CD4-positive, alpha-beta T cell (primary cell): ENCODE results near the gene PRDM16. TPM values are rescaled to one million over a fixed set of nuclear protein-coding genes. Genes with fewer than 3 reads are reported as not detected.
A peak's percentile ranks its signal among the peaks of the same experiment; 100 is the strongest.
"Not testable (repeated sequence)": the region's sequence is repeated elsewhere in the genome, so short reads cannot be mapped to it uniquely, and the experiment has no call there.

Source experiments
- ATAC-seq: fragments of 200-7000 bp; cut with Tn5 transposase; one replicate; pipeline ENCODE4 v1.10.0; 2022; ENCODE audit warnings: mild to moderate bottlenecking; ENCODE audit not compliant: poor library complexity
- CTCF ChIA-PET: fragments of 350-600 bp; sonication (Branson Sonifier 250); formaldehyde crosslinking; loops from one replicate; lab custom pipeline; 2021; ENCODE audit warnings: antibody characterized with exemption, inconsistent platforms; lab: Charles Lee
- POLR2A ChIA-PET: fragments of 350-600 bp; sonication (Branson Sonifier 250); formaldehyde crosslinking; loops from one replicate; lab custom pipeline; 2021; ENCODE audit warnings: antibody characterized with exemption, inconsistent platforms; lab: Charles Lee
- DNase-seq, 14 experiments: peaks; one replicate each; pipeline ENCODE4 v3.0.0-alpha.2; 2013 to 2020; ENCODE audit warnings: mixed read lengths in 2 of 14
- H3K27ac ChIP-seq, 2 donors: one replicate each; pipeline versions ENCODE4 v1.5.1 to v1.7.0; 2013; ENCODE audit warnings: low read length in 2 of 2, low read depth in 1 of 2, mild to moderate bottlenecking in 1 of 2
- H3K27me3 ChIP-seq, 2 experiments: 1 replicate in 1 of 2; 2 replicates in 1 of 2; pipeline versions ENCODE4 v1.6.1 to v1.7.0; 2013; ENCODE audit warnings: low read length in 2 of 2, control low read depth in 1 of 2, mild to moderate bottlenecking in 1 of 2, moderate library complexity in 1 of 2; ENCODE audit not compliant: insufficient read depth in 2 of 2, control insufficient read depth in 1 of 2
- H3K36me3 ChIP-seq: one replicate; pipeline ENCODE4 v1.6.1; 2013; ENCODE audit warnings: low read length, control low read depth; ENCODE audit not compliant: insufficient read depth
- H3K4me1 ChIP-seq: one replicate; pipeline ENCODE4 v1.6.1; 2013; ENCODE audit warnings: low read length, control low read depth; ENCODE audit not compliant: insufficient read depth
- H3K4me3 ChIP-seq: one replicate; pipeline ENCODE4 v1.5.1; 2013; ENCODE audit warnings: mild to moderate bottlenecking, low read length, moderate library complexity
- H3K9me3 ChIP-seq, 2 experiments: 1 replicate in 1 of 2; 2 replicates in 1 of 2; pipeline versions ENCODE4 v1.6.1 to v1.7.0; 2013; ENCODE audit warnings: low read length in 2 of 2, mild to moderate bottlenecking in 2 of 2, control low read depth in 1 of 2, moderate library complexity in 1 of 2; ENCODE audit not compliant: control insufficient read depth in 1 of 2, insufficient read depth in 1 of 2
- H3K27ac Mint-ChIP-seq: one replicate; pipeline ENCODE4 v1.8.0; 2020; ENCODE audit warnings: mixed read lengths
- H3K27me3 Mint-ChIP-seq: one replicate; pipeline ENCODE4 v1.8.0; 2021; ENCODE audit warnings: mixed read lengths
- H3K36me3 Mint-ChIP-seq: one replicate; pipeline ENCODE4 v1.8.0; 2021; ENCODE audit warnings: low read depth, mixed read lengths
- H3K4me1 Mint-ChIP-seq: one replicate; pipeline ENCODE4 v1.8.0; 2021; ENCODE audit warnings: low read depth, mixed read lengths
- H3K4me3 Mint-ChIP-seq: one replicate; pipeline ENCODE4 v1.8.0; 2020; ENCODE audit warnings: mild to moderate bottlenecking, mixed read lengths
- H3K9me3 Mint-ChIP-seq: one replicate; pipeline ENCODE4 v1.8.0; 2020; ENCODE audit warnings: mixed read lengths
- intact Hi-C, 2 experiments: fragments of 100-400 bp; cut with DNase I in 1 of 2; cut with micrococcal nuclease in 1 of 2; formaldehyde crosslinking; loops; one replicate each; pipeline versions ENCODE4 v1.15.1 to v1.9.0; 2023 to 2025; cut with DNase I, micrococcal nuclease
- total RNA-seq, 174 experiments: library from RNA in 2 of 174; stranded (reverse) in 2 of 174; gene quantifications; one replicate each; pipeline ENCODE4 v1.2.3 and lab custom pipeline; 2021 to 2026
- TF ChIP-seq, protein P1 (sequence below): fragments of 200-600 bp; IDR thresholded peaks from one replicate; pipeline ENCODE4 v1.8.0; 2022; ENCODE audit warnings: antibody characterized with exemption, mild to moderate bottlenecking

Gene PRDM16
- total RNA-seq, 2 experiments from 2014 or later, result not detected

- Histone ChIP-seq H3K4me3 (no peak overlapping the region), H3K4me1 (no peaks in the 10 kb centered on the region), H3K36me3 (no peaks in the 10 kb centered on the region), H3K9me3 (no peaks in the 10 kb centered on the region), H3K27ac (no peak overlapping the region), H3K27me3 (peaks cover 0 to 2% of the 10 kb centered on the region in 2 experiments)
- intact Hi-C loops, result loop anchor here in 1 of 2 experiments (5.0 kb wide), 1 partner anchor 272 kb away; no protein-coding TSS in a partner anchor
- POLR2A ChIA-PET, result no interaction called here
- Mint-ChIP-seq H3K9me3 (no peaks in the 10 kb centered on the region), H3K4me3 (no peak overlapping the region), H3K4me1 (no peaks in the 10 kb centered on the region), H3K36me3 (no peaks in the 10 kb centered on the region), H3K27ac (no peak overlapping the region), H3K27me3 (peaks cover 4% of the 10 kb centered on the region)
- TF ChIP-seq, protein P1, sequence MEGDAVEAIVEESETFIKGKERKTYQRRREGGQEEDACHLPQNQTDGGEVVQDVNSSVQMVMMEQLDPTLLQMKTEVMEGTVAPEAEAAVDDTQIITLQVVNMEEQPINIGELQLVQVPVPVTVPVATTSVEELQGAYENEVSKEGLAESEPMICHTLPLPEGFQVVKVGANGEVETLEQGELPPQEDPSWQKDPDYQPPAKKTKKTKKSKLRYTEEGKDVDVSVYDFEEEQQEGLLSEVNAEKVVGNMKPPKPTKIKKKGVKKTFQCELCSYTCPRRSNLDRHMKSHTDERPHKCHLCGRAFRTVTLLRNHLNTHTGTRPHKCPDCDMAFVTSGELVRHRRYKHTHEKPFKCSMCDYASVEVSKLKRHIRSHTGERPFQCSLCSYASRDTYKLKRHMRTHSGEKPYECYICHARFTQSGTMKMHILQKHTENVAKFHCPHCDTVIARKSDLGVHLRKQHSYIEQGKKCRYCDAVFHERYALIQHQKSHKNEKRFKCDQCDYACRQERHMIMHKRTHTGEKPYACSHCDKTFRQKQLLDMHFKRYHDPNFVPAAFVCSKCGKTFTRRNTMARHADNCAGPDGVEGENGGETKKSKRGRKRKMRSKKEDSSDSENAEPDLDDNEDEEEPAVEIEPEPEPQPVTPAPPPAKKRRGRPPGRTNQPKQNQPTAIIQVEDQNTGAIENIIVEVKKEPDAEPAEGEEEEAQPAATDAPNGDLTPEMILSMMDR, result no peak
- CTCF ChIA-PET, result interaction anchor here (1.0 kb wide), 1 partner anchor 273 kb away, joined by 3 read pairs; no protein-coding TSS in a partner anchor
- DNase-seq (peak in 1 of 14 experiments; percentile 14), ATAC-seq (no peak)
These were observed 214.8 kb downstream of the PRDM16 start for GRCh38 chr1:3283849-3284248.

DNA sequence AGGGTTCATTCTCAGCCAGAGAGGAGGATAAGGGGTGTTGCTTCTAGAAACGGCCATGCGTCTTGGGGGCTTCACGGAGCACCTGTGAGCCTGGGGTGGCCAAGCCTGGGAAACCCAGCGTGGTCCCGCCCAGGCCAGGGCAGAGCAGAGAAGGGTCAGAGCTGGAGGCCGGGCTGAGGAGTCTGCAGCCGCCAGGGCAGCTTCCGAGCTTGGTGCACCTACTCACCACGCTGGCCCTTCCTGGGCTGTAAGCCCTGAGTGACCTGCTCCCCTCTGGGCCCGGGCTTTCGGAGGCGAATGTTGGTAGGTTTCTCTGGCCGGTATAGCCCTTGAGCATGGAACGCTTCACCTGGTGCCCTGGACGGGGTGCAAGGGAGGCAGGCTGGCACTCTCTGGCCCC lies 215.7 kb downstream of the PRDM16 start:
- intact Hi-C loops, result loop anchor here in 1 of 2 experiments (5.0 kb wide), 1 partner anchor 272 kb away; no protein-coding TSS in a partner anchor
- Histone ChIP-seq H3K36me3 (no peaks in the 10 kb centered on the region), H3K27me3 (peaks cover 0 to 2% of the 10 kb centered on the region in 2 experiments), H3K9me3 (no peaks in the 10 kb centered on the region), H3K4me1 (no peaks in the 10 kb centered on the region), H3K4me3 (no peak overlapping the region), H3K27ac (no peak overlapping the region)
- ATAC-seq (no peak), DNase-seq (no peak)
- Mint-ChIP-seq H3K27ac (no peak overlapping the region), H3K4me1 (no peaks in the 10 kb centered on the region), H3K9me3 (no peaks in the 10 kb centered on the region), H3K36me3 (no peaks in the 10 kb centered on the region), H3K27me3 (peaks cover 4% of the 10 kb centered on the region), H3K4me3 (no peak overlapping the region)
- ChIA-PET CTCF (no interaction called here), POLR2A (no interaction called here)
- TF ChIP-seq, protein P1, result no peak

GRCh38 chr1:3285106-3285740 lies 216.2 kb downstream of the PRDM16 start:
- no peak overlapping the region for H3K4me3 ChIP-seq
- intact Hi-C loops, result no loop called here
- Mint-ChIP-seq H3K36me3 (no peaks in the 10 kb centered on the region), H3K27me3 (peaks cover 4% of the 10 kb centered on the region), H3K9me3 (no peaks in the 10 kb centered on the region), H3K4me3 (no peak overlapping the region), H3K27ac (no peak overlapping the region), H3K4me1 (no peaks in the 10 kb centered on the region)
- ChIA-PET POLR2A (no interaction called here), CTCF (no interaction called here)
- ATAC-seq, result no peak
- no peaks in the 10 kb centered on the region for H3K9me3 ChIP-seq
- H3K27ac ChIP-seq, result no peak overlapping the region
- H3K27me3 ChIP-seq, result peaks cover 0 to 2% of the 10 kb centered on the region in 2 experiments
- TF ChIP-seq, protein P1, result no peak
- DNase-seq, result no peak
- H3K36me3 ChIP-seq, result no peaks in the 10 kb centered on the region
- no peaks in the 10 kb centered on the region for H3K4me1 ChIP-seq

DNA sequence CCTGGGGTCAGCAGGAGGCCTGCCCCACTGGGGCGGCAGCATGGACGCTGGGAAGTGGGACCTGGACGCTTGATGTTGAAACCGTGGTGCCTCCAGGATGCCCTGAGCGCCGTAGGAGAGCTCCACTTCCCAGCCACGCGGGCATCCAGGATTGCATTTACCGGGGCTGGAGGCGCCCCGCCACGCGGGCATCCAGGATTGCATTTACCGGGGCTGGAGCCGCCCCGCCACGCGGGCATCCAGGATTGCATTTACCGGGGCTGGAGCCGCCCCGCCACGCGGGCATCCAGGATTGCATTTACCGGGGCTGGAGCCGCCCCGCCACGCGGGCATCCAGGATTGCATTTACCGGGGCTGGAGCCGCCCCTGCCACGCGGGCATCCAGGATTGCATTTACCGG lies 218.1 kb downstream of the PRDM16 start:
- H3K27ac Mint-ChIP-seq, CTCF ChIA-PET, H3K4me1 ChIP-seq: not testable (repeated sequence)

More for the DNA sequence above, 218.1 kb downstream of the PRDM16 start:
- H3K27ac ChIP-seq, H3K4me3 Mint-ChIP-seq, ATAC-seq, H3K4me3 ChIP-seq, H3K36me3 ChIP-seq, H3K9me3 Mint-ChIP-seq, H3K36me3 Mint-ChIP-seq, H3K27me3 Mint-ChIP-seq, intact Hi-C loops, DNase-seq, POLR2A ChIA-PET, H3K4me1 Mint-ChIP-seq, H3K9me3 ChIP-seq, H3K27me3 ChIP-seq: not testable (repeated sequence)
